Measurements from ENCODE around the gene CACNB4. TPM values are rescaled to one million over a fixed set of nuclear protein-coding genes. Genes with fewer than 3 reads are reported as not detected.
"Not testable (repeated sequence)": the region's sequence is repeated elsewhere in the genome, so short reads cannot be mapped to it uniquely, and the experiment has no call there.

Gene CACNB4
- polyA plus RNA-seq, 1 donor from 2014 or later: 29.0 TPM

DNA sequence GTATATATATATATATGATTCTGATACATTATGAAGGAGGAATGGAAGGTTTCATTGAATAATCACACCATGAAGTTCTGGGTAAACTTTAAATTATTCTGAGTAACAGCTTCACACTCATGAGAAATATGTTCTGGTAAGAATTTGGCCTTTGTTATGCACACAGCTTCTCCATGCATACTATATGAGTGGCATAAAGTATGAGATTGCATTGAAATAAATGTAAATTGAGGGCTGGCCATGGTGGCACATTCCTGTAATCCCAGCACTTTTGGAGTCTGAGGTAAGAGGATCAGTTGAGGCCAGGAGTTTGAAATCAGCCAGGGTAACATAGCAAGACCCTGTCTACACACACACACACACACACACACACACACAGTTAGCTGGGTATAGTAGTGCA is 220.6 kb downstream of the CACNB4 start:
- no peak overlapping the region for H3K27ac ChIP-seq (ENCODE audit: low read length)
- TF ChIP-seq RAD21 (conservative IDR thresholded peaks at IDR 0.05) (no peak), EZH2 (IDR thresholded peaks at IDR 0.05; ENCODE audit: borderline replicate concordance, insufficient read depth, low read length, poor library complexity, severe bottlenecking) (no peak), SMC3 (conservative IDR thresholded peaks at IDR 0.05; ENCODE audit: poor library complexity) (no peak), TAF1 (IDR thresholded peaks at IDR 0.05; ENCODE audit: low read depth) (no peak), EP300 (conservative IDR thresholded peaks at IDR 0.05; ENCODE audit: poor library complexity, severe bottlenecking) (no peak), CTCF (IDR thresholded peaks at IDR 0.05; ENCODE audit: poor library complexity, severe bottlenecking) (no peak), POLR2AphosphoS5 (IDR thresholded peaks at IDR 0.05) (no peak), MXI1 (conservative IDR thresholded peaks at IDR 0.05; ENCODE audit: poor library complexity, severe bottlenecking) (no peak), REST (IDR thresholded peaks at IDR 0.05; ENCODE audit: borderline replicate concordance) (no peak)
- no peak overlapping the region for H3K4me2 ChIP-seq (ENCODE audit: low read length)
- H4K20me1 ChIP-seq (ENCODE audit: insufficient read depth): no peaks in the 10 kb centered on the region
- no peaks in the 10 kb centered on the region for H3K27me3 ChIP-seq (ENCODE audit: insufficient read depth, low read depth, low read length)
- H3K9ac ChIP-seq (ENCODE audit: low read length): no peak overlapping the region
- no peaks in the 10 kb centered on the region for H3K9me3 ChIP-seq (ENCODE audit: low read length)
- no peaks in the 10 kb centered on the region for H3F3A ChIP-seq (ENCODE audit: insufficient read depth, low read length, poor library complexity, severe bottlenecking)
- no peaks in the 10 kb centered on the region for H3K9me2 ChIP-seq (ENCODE audit: insufficient read depth, low read length)
- H3K36me3 ChIP-seq (ENCODE audit: insufficient read depth, low read length): peaks cover 6% of the 10 kb centered on the region
- no peaks in the 10 kb centered on the region for H3K79me2 ChIP-seq (replicated peaks; ENCODE audit: insufficient read depth, low read length)
- H3K4me3 ChIP-seq (ENCODE audit: low read length): no peak overlapping the region
- no peak overlapping the region for H2AFZ ChIP-seq (ENCODE audit: low read depth, low read length)

- not testable (repeated sequence) for H3K27me3 ChIP-seq (ENCODE audit: insufficient read depth, low read depth, low read length); H3K36me3 ChIP-seq (ENCODE audit: insufficient read depth, low read length); H3K9ac ChIP-seq (ENCODE audit: low read length); H2AFZ ChIP-seq (ENCODE audit: low read depth, low read length); H3K4me3 ChIP-seq (ENCODE audit: low read length); H4K20me1 ChIP-seq (ENCODE audit: insufficient read depth); H3K9me3 ChIP-seq (ENCODE audit: low read length); H3K4me2 ChIP-seq (ENCODE audit: low read length); H3K79me2 ChIP-seq (replicated peaks; ENCODE audit: insufficient read depth, low read length); H3K27ac ChIP-seq (ENCODE audit: low read length); H3K9me2 ChIP-seq (ENCODE audit: insufficient read depth, low read length); H3F3A ChIP-seq (ENCODE audit: insufficient read depth, low read length, poor library complexity, severe bottlenecking)
Observed at GRCh38 chr2:151875631-151876030, 223.2 kb downstream of the CACNB4 start.

GRCh38 chr2:151872463-151872862 is 226.4 kb downstream of the CACNB4 start:
- Histone ChIP-seq H4K20me1 (ENCODE audit: insufficient read depth) (no peaks in the 10 kb centered on the region), H3K4me2 (ENCODE audit: low read length) (no peak overlapping the region), H3K9me3 (ENCODE audit: low read length) (no peaks in the 10 kb centered on the region), H3K4me3 (ENCODE audit: low read length) (no peak overlapping the region), H3K36me3 (ENCODE audit: insufficient read depth, low read length) (peaks cover 6% of the 10 kb centered on the region), H3K9me2 (ENCODE audit: insufficient read depth, low read length) (no peaks in the 10 kb centered on the region), H3K27ac (ENCODE audit: low read length) (no peak overlapping the region), H3K79me2 (replicated peaks; ENCODE audit: insufficient read depth, low read length) (no peaks in the 10 kb centered on the region), H3K27me3 (ENCODE audit: insufficient read depth, low read depth, low read length) (no peaks in the 10 kb centered on the region), H2AFZ (ENCODE audit: low read depth, low read length) (no peak overlapping the region), H3K9ac (ENCODE audit: low read length) (no peak overlapping the region), H3F3A (ENCODE audit: insufficient read depth, low read length, poor library complexity, severe bottlenecking) (no peaks in the 10 kb centered on the region)
- no peak for TF ChIP-seq POLR2AphosphoS5 (IDR thresholded peaks at IDR 0.05)
- TF ChIP-seq REST (IDR thresholded peaks at IDR 0.05; ENCODE audit: borderline replicate concordance): no peak
- TF ChIP-seq SMC3 (conservative IDR thresholded peaks at IDR 0.05; ENCODE audit: poor library complexity): no peak
- TF ChIP-seq MXI1 (conservative IDR thresholded peaks at IDR 0.05; ENCODE audit: poor library complexity, severe bottlenecking): no peak
- TF ChIP-seq RAD21 (conservative IDR thresholded peaks at IDR 0.05): no peak
- TF ChIP-seq EZH2 (IDR thresholded peaks at IDR 0.05; ENCODE audit: borderline replicate concordance, insufficient read depth, low read length, poor library complexity, severe bottlenecking): no peak
- TF ChIP-seq CTCF (IDR thresholded peaks at IDR 0.05; ENCODE audit: poor library complexity, severe bottlenecking): no peak
- TF ChIP-seq TAF1 (IDR thresholded peaks at IDR 0.05; ENCODE audit: low read depth): no peak
- TF ChIP-seq EP300 (conservative IDR thresholded peaks at IDR 0.05; ENCODE audit: poor library complexity, severe bottlenecking): no peak
